ENCODE results near the gene SETD9. TPM values are rescaled to one million over a fixed set of nuclear protein-coding genes. Genes with fewer than 3 reads are reported as not detected.

Gene SETD9
- total and polyA plus RNA-seq, 2 of the 13 experiments (the other 11 are each of a cell fraction or from before 2014, with no cell fraction given), result 4.8 to 17.8 TPM

- no peak for TF ChIP-seq TRAFD1 (CRISPR knock-in tag; IDR thresholded peaks at IDR 0.05; ENCODE audit: borderline replicate concordance)
- no peak for TF ChIP-seq REPIN1 (CRISPR knock-in tag; IDR thresholded peaks at IDR 0.05; ENCODE audit: borderline replicate concordance, low read depth)
- TF ChIP-seq KLF9 (CRISPR knock-in tag; IDR thresholded peaks at IDR 0.05; ENCODE audit: low read depth), result no peak
- TF ChIP-seq TAF15 (IDR thresholded peaks at IDR 0.05; ENCODE audit: low read depth, low read length, poor library complexity, severe bottlenecking), result no peak
- TF ChIP-seq REXO4 (CRISPR knock-in tag; IDR thresholded peaks at IDR 0.05; ENCODE audit: borderline replicate concordance), result no peak
- 0 out of 2 replicates have a peak, but pooled peaks have one; percentile 57 for TF ChIP-seq MTERF4 (CRISPR knock-in tag; IDR thresholded peaks at IDR 0.05)
- no peak for TF ChIP-seq ESRRA (CRISPR knock-in tag; IDR thresholded peaks at IDR 0.05; ENCODE audit: low read depth)
- no peak for TF ChIP-seq MAFG (CRISPR knock-in tag; IDR thresholded peaks at IDR 0.05)
- TF ChIP-seq ZFP90 (CRISPR knock-in tag; IDR thresholded peaks at IDR 0.05; ENCODE audit: borderline replicate concordance), result no peak
- 0 out of 2 replicates have a peak, but pooled peaks have one; percentile 17 for TF ChIP-seq ZNF556 (CRISPR knock-in tag; IDR thresholded peaks at IDR 0.05; ENCODE audit: borderline replicate concordance)
- no peak for TF ChIP-seq ZHX2 (IDR thresholded peaks at IDR 0.05; ENCODE audit: low read depth)
- no peak for TF ChIP-seq ZHX2 (CRISPR knock-in tag; IDR thresholded peaks at IDR 0.05; ENCODE audit: borderline replicate concordance)
- 0 out of 2 replicates have a peak, but pooled peaks have one; percentile 30 for TF ChIP-seq ZNF441 (CRISPR knock-in tag; IDR thresholded peaks at IDR 0.05; ENCODE audit: borderline replicate concordance)
- no peak for TF ChIP-seq RBAK (CRISPR knock-in tag; IDR thresholded peaks at IDR 0.05)
- no peak for TF ChIP-seq ZBTB44 (CRISPR knock-in tag; IDR thresholded peaks at IDR 0.05)
- TF ChIP-seq HIVEP1 (CRISPR knock-in tag; IDR thresholded peaks at IDR 0.05), result no peak
- TF ChIP-seq RAD21 (CRISPR knock-in tag; IDR thresholded peaks at IDR 0.05), result 0 out of 2 replicates have a peak, but pooled peaks have one; percentile 9
- TF ChIP-seq SMAD1 (CRISPR knock-in tag; IDR thresholded peaks at IDR 0.05; ENCODE audit: borderline replicate concordance, low read depth), result no peak
Observed at GRCh38 chr5:56951126-56951945, 41.9 kb downstream of the SETD9 start (continued).

Measured in HepG2 (cell line).